CD4-positive, alpha-beta T cell treated with Interferon alpha-2 for 1 hour (primary cell): ENCODE measurements around the gene CFP.
A peak's percentile ranks its signal among the peaks of the same experiment; 100 is the strongest.
"Not testable (repeated sequence)": the region's sequence is repeated elsewhere in the genome, so short reads cannot be mapped to it uniquely, and the experiment has no call there.

Source experiments
- DNase-seq, 2 donors: peaks; one replicate each; pipeline ENCODE4 v3.0.0-alpha.2; 2020 to 2022

CFP gene

DNA sequence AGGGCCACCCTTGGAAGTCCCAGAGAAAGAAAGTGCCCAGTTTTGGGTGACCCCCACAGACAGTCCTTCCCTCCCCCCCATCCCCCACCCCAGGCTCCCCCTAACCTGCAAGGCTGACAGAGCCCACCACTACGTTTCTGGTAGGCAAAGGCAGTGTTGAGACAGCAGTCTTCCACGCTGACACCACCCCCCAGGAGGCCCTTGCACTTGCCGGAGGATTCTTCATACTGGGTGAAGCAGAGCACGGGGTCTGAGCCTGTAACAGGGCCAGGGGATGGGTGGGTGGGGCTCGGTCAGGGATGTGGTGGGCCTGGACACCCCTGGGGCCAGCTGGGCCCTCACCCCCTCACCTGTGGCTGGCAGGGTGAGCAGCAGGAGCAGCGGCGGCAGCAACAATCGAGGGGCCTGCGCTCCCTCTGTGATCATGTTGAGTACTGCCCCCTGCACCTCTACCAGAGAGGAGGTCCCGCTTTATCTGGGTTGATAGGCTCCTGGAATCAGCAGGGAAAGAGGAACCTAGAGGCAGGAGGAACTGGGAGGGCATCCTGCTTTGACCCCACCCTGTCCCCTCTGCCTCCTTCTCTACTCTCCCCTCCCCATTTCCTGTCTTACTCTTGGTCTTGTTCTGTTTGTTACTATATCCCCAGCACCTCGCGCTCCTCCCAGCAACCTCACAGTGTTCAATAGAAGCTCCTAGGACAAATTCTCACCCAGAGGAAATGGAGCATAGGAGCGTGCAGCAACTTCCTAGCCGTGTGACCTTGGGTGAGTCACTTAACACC lies at the start of gene CFP:
CFP (minus strand) TSS at position 512 of the 782 bp plus-strand sequence; CDS start at position 426, 86 bp downstream.
- no peak for DNase-seq

DNA sequence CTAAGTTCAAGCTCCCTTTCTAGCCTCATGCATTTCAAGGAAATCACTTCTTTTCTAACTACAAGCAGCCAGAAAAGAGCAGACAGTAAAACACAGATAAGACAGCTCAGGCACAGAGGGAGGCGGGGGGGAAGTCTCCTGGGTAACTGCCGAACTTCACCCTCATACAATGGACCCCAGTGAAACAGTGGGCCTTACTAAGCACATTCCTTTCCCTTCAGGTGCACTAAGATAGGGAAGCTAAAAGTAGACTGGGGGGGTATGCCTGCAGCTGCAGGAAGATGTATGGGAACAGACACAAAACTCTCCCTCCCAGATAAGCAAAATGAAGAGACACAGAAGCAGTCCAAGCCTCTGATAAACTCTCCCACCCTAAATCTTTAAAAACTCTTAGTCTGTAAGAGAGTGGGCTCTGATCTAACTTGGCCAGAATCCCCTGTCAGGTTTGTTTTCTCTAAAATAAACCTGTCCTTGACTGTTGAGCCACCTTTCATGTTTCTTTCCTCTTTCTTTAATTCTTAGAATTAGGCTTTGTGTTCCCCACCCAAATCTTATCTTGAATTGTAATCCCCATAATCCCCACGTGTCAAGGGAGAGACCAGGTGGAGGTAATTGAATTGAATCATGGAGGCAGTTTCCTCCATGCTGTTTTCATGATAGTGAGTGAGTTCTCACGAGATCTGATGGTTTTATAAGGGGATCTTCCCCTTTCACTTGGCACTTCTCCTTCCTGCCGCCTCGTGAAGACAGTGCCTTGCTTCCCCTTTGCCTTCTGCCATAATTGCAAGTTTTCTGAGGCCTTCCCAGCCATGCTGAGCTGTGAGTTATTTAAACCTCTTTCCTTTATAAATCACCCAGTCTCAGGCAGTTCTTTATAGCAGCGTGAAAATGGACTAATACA lies 46.5 kb upstream of the CFP start:
- DNase-seq = not testable (repeated sequence)

DNA sequence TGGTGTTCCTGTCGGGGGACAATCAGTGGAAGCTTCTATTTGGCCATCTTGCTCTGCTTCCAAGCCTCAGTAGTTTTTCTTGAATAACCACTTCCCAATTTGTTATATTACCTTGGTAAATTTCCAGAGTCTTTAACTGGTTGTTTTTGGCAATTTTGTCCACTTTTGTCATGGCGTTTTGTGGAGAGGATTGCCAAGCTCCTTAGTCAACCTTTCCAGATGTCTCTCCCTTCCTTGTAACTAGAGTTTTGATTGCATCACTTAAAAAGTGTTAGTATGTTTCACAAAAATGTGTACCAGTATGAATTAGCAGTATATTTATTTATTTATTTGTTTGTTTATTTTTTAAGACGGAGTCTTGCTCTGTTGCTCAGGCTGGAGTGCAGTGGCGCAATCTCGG lies 45.0 kb upstream of the CFP start:
- DNase-seq = no peak

DNA sequence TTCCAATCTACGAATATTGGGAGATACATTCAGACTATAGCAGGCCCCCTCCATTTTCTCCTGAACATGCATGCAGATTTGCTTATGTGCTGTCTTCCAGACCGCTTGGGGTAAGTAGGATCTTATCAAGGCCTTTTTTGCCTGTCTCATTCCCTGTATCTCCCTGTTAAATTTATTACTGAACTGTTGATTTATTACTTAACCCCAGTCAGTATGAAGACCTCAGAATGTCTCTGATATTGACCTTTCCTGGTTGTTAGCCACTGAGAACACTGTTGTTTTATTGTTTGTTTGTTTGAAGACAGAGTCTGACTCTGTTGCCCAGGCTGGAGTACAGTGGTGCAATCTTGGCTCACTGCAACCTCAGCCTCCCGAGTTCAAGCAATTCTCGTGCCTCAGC lies 36.1 kb upstream of the CFP start:
- DNase-seq = not testable (repeated sequence)

DNA sequence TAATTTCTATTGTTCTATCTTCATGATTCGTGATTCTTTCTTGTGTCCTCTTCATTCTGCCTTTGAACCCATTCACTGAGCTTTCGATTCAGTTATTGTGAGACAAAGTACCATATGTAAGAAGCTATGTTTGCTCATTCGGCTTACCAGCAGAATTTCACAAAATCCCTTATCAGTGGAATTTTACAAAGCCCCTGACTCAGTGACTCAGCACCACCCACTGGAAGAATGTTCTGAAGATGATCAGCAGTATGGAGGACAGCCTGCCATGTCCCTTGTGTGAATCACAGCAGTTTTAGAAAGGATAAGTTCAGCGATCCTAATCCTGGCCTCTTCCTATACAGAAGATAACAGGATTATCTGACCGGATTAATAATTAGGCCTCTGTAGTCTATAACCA lies 35.0 kb upstream of the CFP start:
- no peak for DNase-seq

DNA sequence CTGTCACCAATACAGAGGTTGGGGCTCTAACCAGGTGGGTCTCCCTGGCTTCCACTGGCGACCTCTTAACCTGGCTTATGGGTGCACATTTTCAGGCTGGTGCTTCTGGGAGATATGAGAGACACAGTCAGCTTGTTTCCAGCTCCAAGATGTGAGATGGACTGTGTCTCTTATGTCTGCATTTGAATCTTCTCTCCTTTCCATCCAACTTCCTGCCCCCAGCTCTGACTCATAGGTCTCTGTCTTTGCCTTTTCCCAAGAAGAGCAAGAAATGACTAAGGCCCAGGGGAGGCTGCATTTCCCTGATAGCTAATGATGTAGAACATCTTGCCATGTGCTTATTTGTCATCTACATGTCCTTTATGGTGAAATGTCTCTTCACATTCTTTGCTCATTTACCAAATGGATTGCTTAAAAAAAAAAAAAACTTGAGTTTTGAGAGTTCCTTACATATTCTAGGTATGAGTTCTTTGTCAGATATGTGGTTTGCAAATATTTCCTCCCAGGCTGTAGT lies 32.5 kb upstream of the CFP start:
- DNase-seq = no peak

DNA sequence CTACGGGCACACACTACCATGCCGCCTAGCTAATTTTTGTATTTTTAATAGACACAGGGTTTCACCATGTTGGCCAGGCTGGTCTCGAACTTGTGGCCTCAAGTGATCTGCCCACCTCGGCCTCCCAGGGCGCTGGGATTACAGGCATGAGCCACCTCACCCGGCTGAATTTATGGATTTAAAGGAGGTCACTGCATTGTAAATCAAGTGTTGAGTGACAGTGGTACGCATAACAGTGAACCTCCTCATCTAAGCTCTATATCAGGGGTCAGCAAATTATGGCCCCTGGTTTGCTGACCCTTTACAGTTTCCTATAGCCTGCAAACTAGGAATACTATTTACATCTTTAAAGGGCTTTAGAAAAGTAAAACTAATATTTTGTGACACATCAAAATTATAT lies 31.8 kb upstream of the CFP start:
- DNase-seq = no peak

DNA sequence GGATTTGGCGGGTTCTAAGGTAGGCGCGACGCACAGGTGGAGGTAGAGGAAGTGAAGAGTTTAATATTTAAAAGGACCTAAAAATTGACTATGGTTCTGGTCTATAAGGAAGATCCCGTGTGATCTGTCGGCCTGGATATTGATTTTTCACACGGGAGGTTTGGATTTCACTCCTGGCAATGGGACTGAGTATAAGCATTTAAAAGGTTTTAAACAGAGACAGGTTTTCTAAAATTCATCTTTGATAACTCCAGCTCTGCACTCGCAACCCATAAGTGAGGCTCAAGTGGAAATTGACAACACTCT lies 29.6 kb upstream of the CFP start:
- no peak for DNase-seq

DNA sequence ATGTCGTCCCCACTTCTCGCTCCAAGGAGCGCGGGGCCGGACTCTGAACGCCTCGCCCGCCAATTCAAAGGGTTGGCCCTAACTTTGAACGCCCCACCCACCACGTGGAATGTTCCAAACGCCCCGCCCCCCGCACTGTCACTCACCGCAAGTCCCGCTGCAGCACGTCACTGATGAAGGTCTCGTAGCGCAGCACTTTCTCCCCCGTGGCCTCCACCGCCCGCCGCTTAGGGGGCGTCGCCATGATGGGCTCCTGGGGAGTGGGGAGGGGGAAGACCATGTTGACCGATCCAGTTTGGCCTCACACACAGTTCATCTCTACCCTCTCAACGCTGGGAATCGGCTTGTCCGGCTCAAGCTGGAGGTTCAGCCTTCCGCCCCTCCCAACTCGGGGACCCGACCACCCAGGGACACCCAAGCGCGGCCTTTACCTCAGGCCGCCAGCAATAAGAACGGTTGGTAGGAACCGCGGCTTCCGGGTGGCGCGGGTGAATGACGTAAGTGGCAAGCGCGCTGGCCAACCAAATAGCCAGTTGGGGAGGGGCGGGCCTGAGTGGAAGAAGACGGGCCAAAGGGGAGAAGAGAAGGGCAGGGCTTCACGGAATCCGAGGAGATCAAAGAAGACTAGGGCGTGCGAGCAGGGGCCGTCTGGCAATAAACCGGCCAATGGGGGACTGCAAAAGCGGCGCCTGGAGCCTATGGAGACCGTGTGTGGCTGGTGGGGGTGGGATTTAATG lies 29.1 kb upstream of the CFP start, which contains the start of gene UXT:
UXT (minus strand) TSS at position 497 of the 737 bp plus-strand sequence; CDS start at position 244, 253 bp downstream.
- DNase-seq = peak; percentile 95

DNA sequence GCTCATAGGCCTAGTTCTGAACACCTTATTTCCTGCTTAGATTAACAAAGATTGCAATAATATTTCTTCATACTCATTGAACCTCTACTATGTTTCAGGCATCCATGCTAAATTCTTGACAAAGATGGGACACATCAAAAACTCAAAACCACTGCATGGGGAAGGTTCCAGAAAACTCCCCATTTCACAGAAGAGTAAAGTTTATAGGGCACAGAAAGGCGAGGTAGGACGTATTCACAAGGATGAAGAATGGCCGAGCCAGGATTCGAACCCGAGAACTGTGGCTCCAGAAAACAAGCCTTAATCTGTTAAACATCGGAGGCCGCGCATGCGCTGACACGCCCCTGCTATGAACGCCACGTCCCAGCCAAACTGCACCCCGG lies 28.6 kb upstream of the CFP start:
- DNase-seq = no peak

DNA sequence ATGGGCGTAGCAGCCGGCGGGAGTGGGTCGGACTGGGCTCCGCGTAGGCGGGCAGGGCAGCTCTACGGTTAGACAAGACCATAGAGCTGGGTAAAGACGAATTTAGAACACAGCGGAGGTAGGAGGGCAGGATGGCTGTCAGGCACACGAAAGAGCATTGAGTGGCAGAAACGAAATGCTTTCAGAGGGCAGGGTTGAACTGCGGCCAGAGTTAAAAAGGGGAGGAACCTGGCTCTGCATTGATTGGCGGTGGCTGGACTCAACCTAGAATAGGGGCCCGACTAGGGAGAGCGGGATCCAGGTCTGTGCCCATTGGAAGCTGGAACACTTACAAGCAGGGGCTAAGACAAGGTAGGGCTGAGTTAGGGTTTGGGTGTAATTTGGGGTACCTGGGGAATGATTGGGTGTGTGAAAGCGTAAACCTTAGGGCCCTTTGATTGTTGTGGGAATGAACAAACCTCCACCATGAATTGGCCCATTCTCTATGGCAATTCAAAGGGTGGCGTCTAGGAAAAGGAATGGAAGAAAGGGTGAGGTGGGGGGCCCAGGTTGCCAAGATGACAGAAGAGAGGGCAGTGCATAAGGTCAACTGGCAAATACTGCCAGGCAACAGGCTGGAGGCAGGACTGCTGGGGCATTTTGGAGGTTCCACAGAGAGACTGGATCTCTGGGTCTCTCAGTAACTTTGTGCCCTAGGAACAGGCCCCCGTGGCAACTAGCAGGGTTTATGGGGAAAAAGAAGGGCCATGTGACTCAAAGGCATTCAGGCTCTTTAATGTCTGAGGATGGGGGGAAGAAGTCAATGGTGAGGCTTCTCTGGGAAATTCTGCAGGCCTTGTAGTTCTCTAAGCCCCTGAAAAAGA lies 21.5 kb upstream of the CFP start:
- no peak for DNase-seq

DNA sequence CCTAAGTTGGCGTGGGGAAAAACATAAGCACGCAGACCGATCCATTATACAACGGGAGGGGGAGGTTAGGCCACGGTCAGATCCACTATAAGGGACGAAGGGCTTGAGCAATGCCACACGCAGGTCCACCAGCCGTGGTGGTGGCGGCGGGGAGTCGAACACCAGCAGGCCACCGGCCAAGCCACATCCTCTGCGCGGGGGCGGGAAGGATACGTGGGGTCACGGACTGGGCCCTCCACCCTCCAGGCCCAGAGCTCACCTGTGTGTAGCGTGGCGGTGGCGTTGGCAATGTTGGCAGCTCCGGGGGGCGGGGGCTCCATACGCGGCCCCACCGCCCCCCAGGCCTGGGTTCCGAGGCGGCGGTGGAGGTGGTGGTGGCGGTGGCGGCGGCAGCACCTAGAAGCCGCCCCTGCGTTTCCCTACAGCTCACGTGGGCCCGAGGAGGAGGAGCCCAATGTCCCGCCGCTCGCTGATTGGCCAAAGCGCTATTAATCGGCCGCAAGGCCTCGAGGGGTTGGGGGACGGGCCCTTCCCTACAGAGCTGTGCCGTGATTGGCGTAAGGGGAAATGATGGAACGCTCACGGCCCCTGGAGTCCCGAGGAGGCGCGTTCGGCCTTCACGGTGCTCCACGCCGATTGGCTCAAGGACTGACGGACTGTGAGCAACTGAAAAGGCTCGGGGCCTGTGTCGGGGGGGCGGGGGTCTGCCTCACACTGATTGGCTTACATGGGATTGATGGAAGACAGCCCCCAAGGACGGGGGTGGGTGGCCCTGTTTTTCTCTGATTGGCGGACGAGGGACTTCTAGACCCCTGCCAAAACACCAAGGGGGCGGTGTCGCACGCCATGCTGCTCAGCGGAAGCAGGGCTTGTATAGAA lies 20.7 kb upstream of the CFP start, which contains the start of gene ELK1:
ELK1 (minus strand) TSS at position 400 of the 879 bp plus-strand sequence. CDS start 9,122 bp downstream, outside the sequence.
- peak; percentile 94 for DNase-seq

DNA sequence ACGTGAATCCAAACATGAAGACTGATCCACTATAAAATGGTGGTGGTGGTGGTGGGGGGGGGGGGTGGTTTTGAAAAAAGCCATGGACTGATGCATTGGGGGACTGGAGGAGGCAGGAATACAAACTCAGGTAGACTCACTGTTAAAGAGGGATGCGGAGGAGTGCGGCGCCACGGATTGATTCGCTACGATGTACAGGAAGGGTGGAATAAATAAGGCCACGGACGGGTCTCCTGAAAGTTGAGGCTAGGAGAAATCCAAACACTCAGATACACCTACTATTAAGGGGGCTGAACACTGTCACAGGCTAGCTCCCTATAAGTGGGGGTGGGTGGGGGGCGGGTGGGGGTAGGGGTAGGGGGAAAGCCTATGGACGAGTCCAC lies 20.0 kb upstream of the CFP start:
- DNase-seq = no peak

DNA sequence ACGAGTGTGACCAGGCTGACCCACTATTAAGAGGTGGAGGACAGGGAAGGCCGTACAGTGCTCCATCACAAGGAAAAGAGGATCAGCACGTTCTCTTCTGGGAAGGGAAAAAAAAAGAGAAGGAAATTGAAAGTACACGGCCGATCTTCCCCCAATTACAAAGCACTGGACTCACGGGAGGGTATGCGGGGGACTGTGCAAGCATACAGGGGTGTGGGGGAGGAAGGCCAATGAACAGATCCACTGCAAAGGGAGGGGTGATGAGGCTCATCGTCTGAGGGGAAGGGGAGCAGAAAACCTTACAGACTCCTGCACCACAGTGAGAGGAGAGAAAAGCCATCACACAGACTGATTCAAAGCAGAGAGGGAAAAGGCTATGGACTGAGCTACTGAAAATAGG lies 19.5 kb upstream of the CFP start:
- DNase-seq = no peak

DNA sequence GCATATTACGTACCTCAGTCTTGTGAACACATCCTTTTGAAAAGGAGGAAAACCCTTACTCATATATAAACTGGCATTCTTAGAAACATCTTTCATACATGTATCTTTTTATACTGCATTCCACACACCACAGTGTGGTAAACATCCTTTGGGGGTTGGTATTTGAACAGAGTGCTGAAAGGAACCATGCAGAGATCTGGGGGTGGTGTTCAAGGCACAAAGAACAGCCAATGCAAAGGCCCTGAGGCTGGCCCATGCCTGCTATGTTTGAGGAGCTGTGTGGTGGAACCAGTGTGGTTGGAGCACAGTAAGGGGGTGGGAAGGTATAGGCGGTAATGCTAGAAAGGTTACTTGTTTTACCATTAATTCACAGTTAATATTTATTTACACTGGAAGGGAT lies 18.6 kb upstream of the CFP start:
- DNase-seq = no peak

DNA sequence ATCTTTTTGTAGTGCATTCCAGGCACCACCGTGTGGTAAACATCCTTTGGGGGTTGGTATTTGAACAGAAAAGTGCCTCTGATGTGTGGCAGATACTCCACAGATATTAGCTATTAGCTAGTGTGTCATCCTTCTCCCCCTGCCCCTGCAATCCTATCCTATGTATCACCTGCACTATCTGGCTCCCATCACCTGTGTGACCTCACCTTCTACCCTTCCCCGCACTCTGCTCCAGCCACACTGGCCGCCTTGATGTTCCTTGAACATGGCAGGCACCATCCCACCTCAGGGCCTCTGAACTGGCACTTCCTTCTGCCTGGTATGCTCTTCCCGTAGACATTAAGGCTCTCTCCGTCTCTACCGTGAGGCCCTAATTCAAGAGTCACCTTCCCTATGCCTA lies 16.9 kb upstream of the CFP start:
- DNase-seq = no peak

DNA sequence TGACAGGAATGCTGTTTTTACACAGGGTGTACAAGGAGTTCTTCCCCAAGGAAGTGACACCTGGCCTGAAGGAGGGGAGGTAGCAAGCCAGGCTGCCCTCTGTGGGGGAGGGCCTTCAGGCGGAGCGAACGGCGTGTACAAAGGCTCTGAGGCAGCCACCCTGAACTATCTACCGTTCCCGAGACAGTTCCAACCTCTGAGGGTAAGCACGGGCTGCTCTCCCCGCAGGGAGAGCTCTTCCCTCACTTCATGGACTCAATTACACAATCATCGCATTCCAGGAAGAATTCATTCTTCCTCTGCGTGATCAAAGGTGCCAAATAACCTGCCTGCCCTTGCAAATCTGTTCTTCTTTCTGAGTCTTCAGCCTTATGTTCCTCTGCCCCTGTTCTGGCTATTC lies 15.8 kb upstream of the CFP start:
- no peak for DNase-seq

DNA sequence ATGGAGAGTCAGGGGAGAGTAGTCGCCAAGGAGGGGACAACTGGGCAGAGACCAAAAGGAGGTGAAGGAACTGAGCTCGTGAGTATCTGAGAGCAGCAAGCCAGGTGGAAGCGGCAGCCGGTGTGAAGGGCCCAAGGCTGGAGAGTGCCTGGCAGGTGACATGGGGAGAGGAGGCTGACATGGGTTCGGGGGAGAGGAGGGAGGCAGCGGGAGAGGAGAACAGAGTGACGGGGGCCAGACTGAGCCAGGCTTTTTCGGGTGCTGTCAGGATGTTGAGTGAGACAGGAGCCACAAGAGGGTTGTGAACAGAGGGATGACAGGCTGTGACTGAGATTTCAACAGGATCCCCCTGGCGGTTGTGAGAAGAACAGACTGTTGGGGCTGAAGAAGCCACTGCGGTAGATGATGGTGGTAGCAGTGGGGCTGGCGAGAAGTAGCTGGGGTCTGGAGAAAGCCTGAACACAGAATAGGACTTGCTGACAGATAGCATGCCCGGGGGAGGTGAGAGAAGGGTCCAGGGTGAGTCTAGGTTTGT lies 14.9 kb upstream of the CFP start:
- no peak for DNase-seq

DNA sequence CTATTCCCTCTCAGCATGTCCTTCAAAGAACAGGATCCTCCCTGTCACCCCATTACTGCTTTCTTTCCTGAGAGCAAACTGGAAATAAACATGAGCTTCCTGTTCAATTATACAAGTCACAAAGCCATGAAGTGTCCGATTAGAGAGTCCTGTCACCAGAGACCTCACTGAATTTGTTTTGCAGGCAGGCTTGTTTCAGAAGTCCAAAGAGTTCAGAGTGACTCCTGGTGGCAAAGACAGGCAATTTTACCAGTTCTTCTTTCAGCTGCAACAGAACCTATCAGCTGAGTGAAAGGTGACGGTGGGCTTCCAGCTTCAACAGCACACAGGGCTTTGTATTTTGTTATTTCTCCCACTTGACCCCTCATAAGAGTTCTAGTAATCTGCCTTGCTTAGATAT lies 14.2 kb upstream of the CFP start:
- DNase-seq = peak in 1 of 2 donors; percentile 35

DNA sequence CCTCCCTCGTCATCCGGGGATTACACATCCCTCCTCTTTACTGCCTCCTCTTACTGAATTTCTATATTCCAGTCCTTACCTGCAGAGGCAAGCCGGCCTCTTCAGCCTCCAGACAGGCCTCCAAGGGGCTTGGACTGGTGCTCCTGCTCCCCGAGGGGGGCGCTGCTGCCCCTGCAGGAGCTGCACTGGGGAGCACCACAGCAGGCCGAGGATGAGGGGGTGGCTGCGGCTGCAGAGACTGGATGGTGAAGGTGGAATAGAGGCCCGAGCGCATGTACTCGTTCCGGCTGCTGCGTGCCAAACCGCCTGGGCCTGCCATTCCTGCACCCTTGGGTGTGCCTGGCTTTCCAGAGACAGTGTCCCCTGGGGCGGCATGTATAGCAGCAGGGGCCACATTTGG lies 9.1 kb upstream of the CFP start:
- no peak for DNase-seq
